K562 (cell line): ENCODE measurements around the gene VAC14. TPM values are rescaled to one million over a fixed set of nuclear protein-coding genes. Genes with fewer than 3 reads are reported as not detected.

Experiments
- ATAC-seq: fragments of 200-7000 bp; cut with Tn5 transposase; 3 replicates; pipeline ENCODE4 v1.9.1; 2020; ENCODE audit warnings: moderate library complexity
- BruUV-seq: library from RNA; stranded (reverse); fragments of 400-500 nt; replicated peaks from 2 replicates; lab custom pipeline; 2021; lab: Mats Ljungman, UMichigan
- CTCF ChIA-PET: fragments of 300-600 bp; formaldehyde crosslinking; extraction: SDS; loops from one replicate; lab custom pipeline; 2021; ENCODE audit warnings: low intra/inter-chr PET ratio; lab: Yijun Ruan, JAX
- POLR2A ChIA-PET: fragments of 300-600, 350-650 bp; sonication (Branson Sonifier 250); formaldehyde crosslinking; extraction: SDS; loops from one replicate; lab custom pipeline; 2021; ENCODE audit warnings: antibody characterized with exemption, inconsistent platforms; lab: Yijun Ruan, JAX
- DNase-seq, 4 experiments: peaks; one replicate each; pipeline versions ENCODE4 v3.0.0 to v3.0.0-alpha.2; 2011 to 2018; ENCODE audit warnings: low spot score in 3 of 4, mixed read lengths in 3 of 4; ENCODE audit errors: extremely low read depth in 1 of 4
- FAIRE-seq: peaks from 2 replicates; lab custom pipeline; 2011; peaks lifted over from hg19 to GRCh38; lab: Jason Lieb, UNC
- H2AFZ ChIP-seq: 2 replicates; pipeline ENCODE4 v1.6.0; 2011; ENCODE audit warnings: low read depth, low read length, control low read depth, inconsistent platforms
- H3K27ac ChIP-seq: fragments of 200-600 bp; 3 replicates; pipeline ENCODE4 v1.8.0; 2011; ENCODE audit warnings: low read depth, mild to moderate bottlenecking, control low read depth, inconsistent platforms, low read length, moderate library complexity, mixed read lengths; ENCODE audit errors: extremely low read depth
- H3K27me3 ChIP-seq, 2 experiments: fragments of 300-600 bp in 1 of 2; 2 replicates in 1 of 2; 3 replicates in 1 of 2; pipeline versions ENCODE4 v1.6.0 to v1.8.0; 2011; ENCODE audit warnings: inconsistent platforms in 2 of 2, low read length in 2 of 2, mild to moderate bottlenecking in 1 of 2, mixed read lengths in 1 of 2, moderate library complexity in 1 of 2; ENCODE audit not compliant: control insufficient read depth in 2 of 2, insufficient read depth in 2 of 2
- H3K36me3 ChIP-seq: fragments of 300-600 bp; 3 replicates; pipeline ENCODE4 v1.8.0; 2011; ENCODE audit warnings: mild to moderate bottlenecking, low read length, inconsistent platforms; ENCODE audit not compliant: control insufficient read depth, insufficient read depth
- H3K4me1 ChIP-seq, 2 experiments: fragments of 200-600 bp in 1 of 2; replicated peaks in 1 of 2; 2 replicates in 1 of 2; 3 replicates in 1 of 2; pipeline versions ENCODE4 v1.5.1 to v1.8.0; 2011; ENCODE audit warnings: inconsistent platforms in 2 of 2, low read length in 2 of 2, mild to moderate bottlenecking in 1 of 2, mixed read lengths in 1 of 2, moderate library complexity in 1 of 2; ENCODE audit not compliant: control insufficient read depth in 2 of 2, insufficient read depth in 2 of 2
- H3K4me2 ChIP-seq: 2 replicates; pipeline ENCODE4 v1.6.1; 2011; ENCODE audit warnings: low read length, control low read depth, inconsistent platforms, mixed read lengths; ENCODE audit not compliant: insufficient read depth
- H3K4me3 ChIP-seq: fragments of 200-600 bp; sonication (generic), shearing (Covaris generic); 2 replicates; pipeline ENCODE4 v1.5.1; 2016; ENCODE audit warnings: control low read depth, inconsistent platforms
- H3K79me2 ChIP-seq: fragments of 200-600 bp; 3 replicates; pipeline ENCODE4 v1.8.0; 2011; ENCODE audit warnings: low read length, inconsistent platforms; ENCODE audit not compliant: control insufficient read depth, insufficient read depth
- H3K9ac ChIP-seq, 2 experiments: 2 replicates each; pipeline versions ENCODE4 v1.6.0 to v1.6.1; 2011; ENCODE audit warnings: low read depth in 2 of 2, low read length in 2 of 2, control low read depth in 1 of 2, inconsistent platforms in 1 of 2, mild to moderate bottlenecking in 1 of 2, mixed read lengths in 1 of 2; ENCODE audit not compliant: insufficient read depth in 1 of 2
- H3K9me1 ChIP-seq: one replicate; pipeline ENCODE4 v1.6.0; 2011; ENCODE audit warnings: inconsistent platforms, mild to moderate bottlenecking, low read length, moderate library complexity; ENCODE audit not compliant: control insufficient read depth, insufficient read depth
- H3K9me3 ChIP-seq: replicated peaks from 2 replicates; pipeline ENCODE4 v1.5.1; 2011; ENCODE audit warnings: low read depth, low read length, inconsistent platforms; ENCODE audit not compliant: control insufficient read depth, insufficient read depth
- H4K20me1 ChIP-seq: replicated peaks from 2 replicates; pipeline ENCODE4 v1.6.1; 2011; ENCODE audit warnings: low read length, inconsistent platforms, mixed read lengths; ENCODE audit not compliant: control insufficient read depth, insufficient read depth
- ASH1L ChIP-seq: fragments of 450-650 bp; IDR thresholded peaks from 2 replicates; pipeline ENCODE4 v1.6.1; 2018; ENCODE audit warnings: borderline replicate concordance, mild to moderate bottlenecking, low read depth; ENCODE audit not compliant: partially characterized antibody
- WGBS: fragments of 100-300 bp; shearing (Covaris generic); methylation state at CpG from one replicate; pipeline ENCODE4 v1.1.6; 2016; ENCODE audit warnings: low coverage, mixed read lengths; ENCODE audit not compliant: insufficient coverage; ENCODE audit errors: missing lambda C conversion rate; 5-methylcytosine and 5-hydroxymethylcytosine counted together
- in situ Hi-C: fragments of 300-500 bp; cut with MboI; formaldehyde crosslinking; loops from 4 replicates; pipeline ENCODE4 v1.15.0; 2018; ENCODE audit warnings: inconsistent platforms, mixed read lengths
- intact Hi-C: fragments of 100-400 bp; cut with micrococcal nuclease; formaldehyde crosslinking; loops from 2 replicates; pipeline ENCODE4 v1.14.2; 2022
- polyA plus RNA-seq, 8 experiments: library from polyadenylated mRNA; depleted of rRNA in 4 of 8; stranded (reverse) in 5 of 8; unstranded in 3 of 8; fragments of >200 nt; fragmentation: Nextera tagmentation in 2 of 8; fragmentation: Illumina TruSeq in 1 of 8; extraction: Ambion mirVana in 2 of 8; extraction: Trizol in 1 of 8; gene quantifications; 2 replicates each; pipeline versions ENCODE4 v1.2.1 to v1.2.3, GENCODE V29; 2011 to 2014; ENCODE audit warnings: inconsistent platforms in 1 of 8, missing spikeins in 1 of 8
- total RNA-seq, 7 experiments: library from RNA; depleted of rRNA in 6 of 7; stranded (reverse); fragments of >200 nt in 6 of 7; fragmentation: Illumina TruSeq in 2 of 7; extraction: Trizol in 2 of 7; gene quantifications; 2 replicates each; pipeline versions ENCODE4 v1.2.1 to v1.2.3, GENCODE V29; 2011 to 2021; ENCODE audit warnings: low replicate concordance in 1 of 7

VAC14 gene
- total and polyA plus RNA-seq, 9 of the 15 experiments (the other 6 are each of a cell fraction or from before 2014, with no cell fraction given), result 1.3 to 41.6 (median 26.6) TPM

DNA sequence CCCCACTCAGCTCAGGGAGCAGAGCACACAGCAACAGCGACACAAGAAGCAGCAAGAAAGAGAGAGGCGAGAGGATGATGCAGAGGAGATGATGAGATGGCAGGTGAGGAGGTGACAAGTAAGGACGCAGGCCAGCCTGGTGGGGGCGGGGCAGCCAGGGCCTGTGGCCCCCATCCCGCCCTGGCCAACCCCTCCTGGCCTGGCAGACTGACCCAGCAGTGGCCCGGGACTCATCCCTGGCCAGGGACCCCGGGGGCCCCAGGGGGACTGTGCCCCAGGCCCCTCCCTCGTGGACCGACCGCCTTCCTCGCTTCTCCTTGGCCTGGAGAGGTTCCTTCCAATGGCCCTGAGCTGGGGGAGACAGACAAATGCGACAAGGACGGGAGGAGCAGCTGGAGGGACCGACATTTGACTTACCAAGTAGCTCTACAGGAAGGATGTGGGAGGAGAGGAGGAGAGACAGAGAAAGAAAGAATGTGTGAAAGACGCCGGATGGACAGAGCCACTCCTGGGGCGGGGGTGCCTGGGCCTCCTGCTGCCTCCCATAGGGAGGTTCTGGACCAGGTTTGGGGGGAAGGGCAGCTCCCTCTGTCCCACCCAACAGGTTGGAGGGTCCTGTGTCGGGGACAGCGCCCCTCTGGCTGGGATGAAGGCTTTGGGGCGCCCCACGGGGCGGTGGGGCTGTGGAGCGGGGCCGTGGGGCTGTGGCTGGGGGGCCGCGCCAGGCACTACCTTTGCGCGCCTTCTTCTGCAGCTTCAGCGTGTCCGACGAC lies 121.9 kb downstream of the VAC14 start:
- DNase-seq, result no peak
- H3K9me3 ChIP-seq, result no peaks in the 10 kb centered on the region
- no peak for TF ChIP-seq ASH1L
- ATAC-seq, result no peak
- no peak overlapping the region for H3K27ac ChIP-seq
- 92% methylated on average over 9 of the region's 31 CpGs for WGBS
- BruUV-seq, result no TSS peak
- in situ Hi-C loops (no loop called here), intact Hi-C loops (no loop called here)
- peaks cover 0 to 45% of the 10 kb centered on the region in 2 experiments; a peak in 3 of 5 replicates for H3K4me1 ChIP-seq
- FAIRE-seq, result no peak
- ChIA-PET CTCF (interaction anchor here (0.7 to 1.5 kb wide), 3 partner anchors 59 to 92 kb away, joined by 4 to 7 read pairs (median 5); no protein-coding TSS in a partner anchor), POLR2A (interaction anchor here (0.8 to 1.6 kb wide), 2 partner anchors 11 to 13 kb away, joined by 4 read pairs; no protein-coding TSS in a partner anchor)
- peaks cover 33% of the 10 kb centered on the region for H3K79me2 ChIP-seq
- peaks cover 91% of the 10 kb centered on the region; the same call in 2 of the 3 replicates for H3K36me3 ChIP-seq
- H3K9ac ChIP-seq, result no peak overlapping the region; a peak in 1 of 4 replicates
- no peaks in the 10 kb centered on the region for H3K9me1 ChIP-seq
- no peak overlapping the region for H3K4me2 ChIP-seq
- peaks cover 12% of the 10 kb centered on the region; the same call in 1 of the 2 replicates for H4K20me1 ChIP-seq
- H3K4me3 ChIP-seq, result no peak overlapping the region
- no peaks in the 10 kb centered on the region for H3K27me3 ChIP-seq
- no peak overlapping the region for H2AFZ ChIP-seq
